DMS53 treated with DMSO at 0.1 percent for 48 hours (cell line): Measurements from ENCODE around the gene CDC7.

Experiments used
- DNase-seq: peaks from one replicate; lab custom pipeline; 2025; ENCODE audit not compliant: unreplicated experiment; lab: John Stamatoyannopoulos, UW

The CDC7 gene

DNA sequence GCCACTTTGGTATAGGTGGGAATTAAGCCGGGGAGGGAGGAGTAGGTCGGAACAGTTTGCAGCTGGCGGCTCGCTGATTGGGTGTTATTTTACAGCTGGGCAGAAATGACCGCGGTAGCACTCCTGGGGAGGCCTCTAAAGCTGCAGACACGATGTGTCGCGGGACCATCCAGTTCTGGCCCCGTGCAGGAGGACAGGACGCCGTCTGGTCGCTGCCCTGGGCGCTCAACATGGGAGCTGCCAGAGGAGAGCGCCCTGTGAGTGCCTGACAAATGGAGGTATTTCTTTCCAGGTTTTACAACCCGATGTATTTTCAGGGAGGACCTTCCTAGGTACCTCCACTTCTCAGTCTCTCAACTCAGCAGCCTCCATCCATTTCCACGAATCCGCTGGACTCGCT lies 46.2 kb downstream of the CDC7 start:
- no peak for DNase-seq

DNA sequence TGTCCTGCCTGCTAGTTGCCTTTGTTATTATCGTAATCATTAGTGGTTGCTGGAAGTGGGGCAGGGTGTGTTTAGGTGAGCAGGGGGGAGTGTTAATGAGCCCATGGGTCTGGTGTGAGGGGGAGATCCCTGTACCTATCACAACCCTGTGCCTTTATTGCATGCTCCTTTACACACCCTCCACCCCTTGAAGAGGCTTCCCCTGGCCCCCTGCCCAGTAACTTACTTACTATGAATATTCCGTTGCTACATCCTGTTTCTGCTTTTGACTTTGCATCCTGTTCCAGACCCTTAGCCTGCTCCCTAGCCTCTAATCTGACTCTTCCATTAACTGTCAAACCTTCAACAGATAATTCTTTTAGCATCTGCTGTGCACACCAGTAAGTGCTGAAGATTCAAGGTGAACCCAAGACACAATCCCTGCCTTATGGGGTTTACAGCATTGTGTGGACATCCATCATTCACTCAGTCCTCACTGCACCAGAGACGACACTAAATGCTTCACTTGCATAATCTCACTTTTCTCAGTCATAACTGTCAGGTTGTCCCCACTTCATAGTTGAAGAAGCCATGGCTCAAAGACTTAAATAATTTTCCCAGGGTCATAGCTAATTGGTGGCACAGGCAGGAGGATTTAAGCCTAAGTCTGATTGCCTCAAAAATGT lies 47.9 kb downstream of the CDC7 start:
- no peak for DNase-seq

DNA sequence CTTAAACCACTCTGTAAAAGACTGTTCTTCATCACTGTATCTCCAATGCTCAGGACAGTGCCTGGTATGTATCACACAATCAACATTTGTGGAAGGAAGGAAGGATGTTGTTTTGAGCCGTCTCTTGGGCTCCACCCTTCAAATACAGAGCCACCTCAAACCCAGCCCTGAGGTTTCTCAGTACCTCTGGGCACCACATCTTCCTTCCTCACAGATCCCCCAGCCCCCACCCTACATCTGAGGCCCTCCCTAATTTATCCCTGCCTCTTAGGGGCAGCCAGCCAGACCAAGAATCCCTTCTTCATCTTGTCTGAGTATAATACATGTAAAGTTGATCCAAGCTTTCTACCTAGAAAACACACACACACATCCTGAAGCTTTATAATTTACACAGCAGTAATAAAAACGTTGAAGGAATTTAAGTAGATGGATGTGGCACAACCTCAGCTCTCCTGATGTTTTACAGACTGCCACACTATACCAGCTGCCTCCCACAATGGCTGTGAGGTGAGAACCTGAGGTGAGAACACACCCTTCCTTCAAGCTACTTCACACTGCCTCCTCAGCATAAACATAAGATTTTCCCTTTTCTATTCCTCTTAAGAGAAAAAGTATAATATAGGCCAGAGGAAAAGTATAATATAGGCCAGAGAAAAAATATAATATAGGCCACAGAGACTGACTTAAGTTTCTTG lies 48.5 kb downstream of the CDC7 start:
- DNase-seq: no peak

DNA sequence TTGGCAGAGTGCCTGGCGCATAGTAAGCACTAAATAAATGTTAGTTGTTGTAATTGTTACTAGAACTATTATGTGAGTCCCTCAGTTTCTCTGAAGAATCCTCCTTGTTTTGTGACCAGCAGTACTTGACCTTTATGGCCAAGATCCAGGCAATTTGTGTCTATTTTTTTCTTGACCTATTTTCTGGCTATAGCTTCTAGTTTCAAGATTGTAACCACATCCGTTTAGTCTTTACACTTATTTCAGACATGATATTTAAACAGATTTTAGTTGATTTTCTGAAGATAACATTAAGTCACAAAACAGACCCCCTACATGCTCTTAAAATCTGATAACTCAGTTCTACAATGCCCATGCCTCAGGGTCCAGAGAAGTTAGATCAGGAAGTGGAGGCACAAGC lies 50.3 kb downstream of the CDC7 start:
- no peak for DNase-seq

DNA sequence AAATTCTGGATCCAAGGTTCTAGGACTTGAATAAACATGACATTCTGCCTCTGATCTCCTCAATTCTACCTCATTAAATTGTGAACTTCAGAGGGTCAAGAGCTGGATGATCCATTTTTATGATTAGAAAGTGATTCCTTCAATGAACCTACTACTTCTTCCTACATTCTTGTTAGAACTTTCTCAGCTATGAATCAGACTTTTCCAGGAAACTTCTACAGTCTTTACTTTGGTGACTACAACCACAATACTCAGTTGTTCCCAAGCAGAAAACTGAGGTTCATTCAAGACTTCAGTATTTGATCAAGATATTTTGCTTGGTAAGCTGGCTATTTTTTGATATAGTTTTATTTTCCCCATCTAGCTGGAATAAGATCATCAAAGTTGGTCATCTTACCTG lies 51.4 kb downstream of the CDC7 start:
- DNase-seq: no peak

DNA sequence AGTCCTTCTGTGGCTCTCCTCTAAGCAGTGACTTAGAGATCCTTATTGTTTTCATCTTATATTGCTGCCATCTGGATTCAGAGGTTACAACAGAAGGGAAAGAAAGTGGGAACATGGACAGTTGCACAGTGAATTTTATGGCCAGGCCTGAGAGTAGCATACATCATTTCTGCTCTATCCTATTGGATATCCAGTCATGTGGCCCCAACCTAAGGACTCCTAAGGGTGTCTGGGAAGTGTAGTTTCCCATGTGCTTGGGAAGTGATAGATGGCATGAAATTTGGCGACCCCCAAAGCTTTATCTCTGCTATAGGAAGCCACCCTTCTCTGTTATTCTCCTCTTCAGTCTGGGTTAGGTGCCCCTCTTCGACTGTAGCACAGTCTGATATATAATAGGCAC lies 51.9 kb downstream of the CDC7 start:
- no peak for DNase-seq

DNA sequence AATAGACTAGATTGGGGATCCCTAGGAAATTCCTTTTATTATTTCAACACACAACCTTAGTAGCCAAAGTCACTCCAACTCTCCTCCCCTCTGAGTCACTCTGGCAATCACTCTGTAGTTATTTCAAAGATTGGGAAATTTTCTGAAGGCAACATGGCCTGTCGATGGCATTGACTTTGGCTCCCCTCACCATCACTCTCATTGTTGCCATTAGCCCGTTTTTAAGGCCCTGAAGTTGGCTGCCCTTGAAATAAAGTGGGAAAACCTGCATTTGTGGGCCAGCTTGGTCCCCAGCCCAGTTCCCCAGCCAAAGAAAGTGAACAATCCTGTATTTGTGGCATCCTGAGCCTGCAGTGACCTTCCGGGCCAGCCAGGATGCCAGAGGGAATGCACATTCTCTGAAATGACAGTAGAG lies 52.5 kb downstream of the CDC7 start:
- DNase-seq: no peak

DNA sequence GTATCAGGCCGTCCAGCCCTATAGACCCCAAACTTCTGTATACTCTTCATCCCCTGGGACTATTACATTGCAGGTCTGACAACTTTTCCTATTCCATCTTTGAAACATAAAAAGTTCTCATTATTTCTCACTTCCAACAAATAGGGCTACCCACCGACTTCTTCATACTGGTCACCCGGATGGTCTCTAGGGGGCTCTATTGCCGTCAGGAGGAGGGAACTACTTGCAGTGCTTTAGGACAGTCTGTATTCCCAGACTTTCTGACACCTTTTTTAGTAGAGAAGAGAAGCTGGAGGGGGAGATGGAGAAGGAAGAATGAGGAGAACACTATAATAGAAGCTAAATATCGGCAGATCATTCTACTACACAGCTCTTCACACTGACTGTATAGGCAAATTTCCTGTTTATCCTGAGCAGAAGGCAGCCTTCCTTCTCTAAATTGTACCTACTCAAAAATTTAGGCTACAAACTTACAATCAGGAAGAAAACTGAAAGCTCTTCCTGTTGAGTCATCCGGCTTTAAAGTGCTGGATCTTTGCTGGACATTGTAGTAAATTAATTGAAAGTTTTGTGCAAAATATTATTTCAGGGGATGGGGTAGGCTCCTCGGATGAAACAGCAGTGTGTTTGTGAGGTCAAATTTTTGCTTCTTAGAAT lies 54.6 kb downstream of the CDC7 start:
- DNase-seq: no peak

DNA sequence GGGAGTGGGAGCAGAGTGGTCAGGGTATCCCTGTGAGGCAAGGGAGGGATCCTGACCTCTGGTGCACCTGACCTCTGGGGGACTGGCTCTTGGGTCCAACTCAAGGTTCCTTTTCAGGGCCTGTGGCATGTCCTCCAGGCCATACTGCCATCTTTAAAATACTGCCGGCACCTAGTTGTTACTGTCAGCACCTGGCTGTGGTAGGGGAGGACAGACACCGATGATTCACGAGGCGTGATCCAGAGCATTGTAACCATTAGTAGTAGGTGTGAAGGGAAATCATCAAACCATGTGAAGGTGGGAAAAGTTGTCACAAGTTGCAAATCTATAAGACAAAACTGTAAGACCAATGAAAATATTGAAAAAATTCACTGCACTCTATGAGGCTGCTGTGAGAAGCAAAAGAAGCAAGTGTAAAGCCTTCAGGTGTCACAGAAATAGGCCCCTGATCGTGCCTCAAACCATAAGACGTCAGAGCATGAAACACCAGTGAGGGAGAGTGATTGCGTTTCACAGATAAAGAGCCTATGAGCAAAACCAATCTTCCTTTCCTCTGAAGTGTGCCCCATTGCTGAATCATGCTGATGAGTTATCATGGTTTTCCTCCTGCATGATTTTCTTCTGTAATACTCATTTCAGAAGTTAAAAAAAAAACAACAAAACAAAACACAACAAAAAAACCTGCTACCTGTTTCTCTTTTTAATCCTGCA lies 55.3 kb downstream of the CDC7 start:
- no peak for DNase-seq

DNA sequence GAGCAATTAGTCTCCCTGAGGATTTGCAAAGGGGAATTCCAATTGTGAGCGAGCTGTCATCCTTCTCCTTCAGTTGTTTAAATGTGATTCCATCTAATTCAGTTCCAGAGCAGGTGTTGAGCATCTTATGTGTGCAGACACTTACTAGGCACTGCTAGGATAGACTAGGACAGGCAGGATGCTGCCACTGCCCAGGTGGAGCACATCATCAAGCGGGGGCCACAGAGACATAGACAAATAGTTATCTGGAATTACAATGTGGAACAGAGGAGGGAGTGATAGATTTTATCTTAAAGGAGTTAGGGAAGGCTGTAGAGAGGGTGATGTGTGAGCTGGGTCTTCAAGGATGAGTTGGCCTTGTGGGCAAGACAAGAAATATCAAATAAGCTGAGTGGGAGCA lies 55.9 kb downstream of the CDC7 start:
- no peak for DNase-seq

DNA sequence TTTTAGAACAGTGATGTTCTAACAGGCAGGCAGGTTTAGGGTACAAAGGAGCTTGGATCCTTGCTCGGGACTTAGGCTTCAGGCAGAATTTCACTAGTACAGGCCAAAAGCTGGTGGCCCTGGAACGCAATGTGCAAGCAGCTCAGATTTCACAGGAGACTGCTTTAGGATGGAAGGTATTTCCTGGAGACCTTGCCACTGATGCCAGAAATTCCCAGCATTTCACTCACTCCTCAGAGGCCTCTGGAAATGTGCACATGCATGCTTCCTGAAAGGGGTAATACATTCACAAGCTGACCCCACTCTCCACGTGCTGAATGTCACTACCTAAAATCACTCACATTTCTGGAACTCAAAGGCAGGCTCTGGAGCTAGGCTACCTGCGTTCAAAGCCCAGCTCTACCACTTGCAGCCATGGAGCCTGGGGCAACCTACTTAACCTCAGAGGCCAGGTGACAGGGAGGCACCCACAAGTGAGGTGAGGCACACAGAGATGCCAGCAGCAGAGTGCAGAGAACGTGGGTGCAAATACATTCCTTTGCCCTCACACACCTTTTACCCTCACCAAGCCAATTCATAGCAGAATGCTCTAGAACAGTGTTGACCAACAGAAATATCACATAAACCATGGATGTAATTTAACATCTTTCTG lies 56.5 kb downstream of the CDC7 start:
- DNase-seq: no peak

DNA sequence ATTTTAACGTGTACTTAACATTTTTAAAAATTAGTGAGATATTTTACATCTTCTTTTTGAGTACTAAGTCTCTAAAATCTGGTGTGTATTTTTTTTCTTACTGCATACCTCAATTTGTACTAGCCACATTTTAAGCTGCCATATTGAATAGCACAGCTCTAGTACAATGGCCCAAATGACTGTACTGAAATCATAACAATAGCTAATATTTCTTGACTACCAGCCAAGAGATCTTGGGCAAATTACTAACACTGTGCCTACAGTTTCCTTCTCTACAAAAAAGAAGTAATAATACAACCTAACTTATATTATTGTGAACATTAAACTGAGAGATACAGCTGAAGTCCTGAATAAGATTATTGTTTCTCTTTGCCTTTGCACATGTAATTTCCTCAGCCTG lies 57.2 kb downstream of the CDC7 start:
- DNase-seq: no peak

DNA sequence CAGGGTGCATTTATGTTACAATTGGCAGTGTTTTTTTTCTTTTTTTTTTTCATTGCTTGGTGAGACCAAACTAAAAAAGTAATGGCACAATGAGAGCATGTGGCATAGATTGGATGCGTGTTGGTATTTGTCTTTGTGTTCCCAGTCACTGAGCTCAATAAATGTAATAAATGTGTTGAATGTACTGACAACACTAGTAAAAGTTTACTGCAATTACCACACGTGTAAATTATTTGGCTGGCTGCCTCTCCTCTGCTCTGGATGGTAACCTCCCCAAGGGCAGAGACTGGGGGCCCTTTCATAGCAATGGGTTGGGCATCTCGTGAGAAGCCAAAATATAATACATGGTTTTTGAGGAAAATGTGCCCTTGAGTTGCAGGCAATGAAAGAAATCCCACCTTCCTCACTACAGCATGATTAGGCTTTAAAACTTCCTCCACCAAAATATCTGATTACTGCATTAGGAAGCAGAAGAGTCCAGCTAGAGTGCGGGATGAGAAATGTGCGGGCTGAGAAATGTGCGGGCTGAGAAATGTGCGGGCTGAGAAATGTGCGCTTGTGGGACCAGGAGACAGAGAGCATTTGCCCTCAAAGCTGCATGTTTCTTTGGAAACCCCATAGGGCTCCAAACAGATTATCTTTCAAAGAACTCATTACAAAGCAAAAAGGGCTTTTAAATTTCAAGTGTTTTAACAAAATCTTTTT lies 58.5 kb downstream of the CDC7 start:
- no peak for DNase-seq

DNA sequence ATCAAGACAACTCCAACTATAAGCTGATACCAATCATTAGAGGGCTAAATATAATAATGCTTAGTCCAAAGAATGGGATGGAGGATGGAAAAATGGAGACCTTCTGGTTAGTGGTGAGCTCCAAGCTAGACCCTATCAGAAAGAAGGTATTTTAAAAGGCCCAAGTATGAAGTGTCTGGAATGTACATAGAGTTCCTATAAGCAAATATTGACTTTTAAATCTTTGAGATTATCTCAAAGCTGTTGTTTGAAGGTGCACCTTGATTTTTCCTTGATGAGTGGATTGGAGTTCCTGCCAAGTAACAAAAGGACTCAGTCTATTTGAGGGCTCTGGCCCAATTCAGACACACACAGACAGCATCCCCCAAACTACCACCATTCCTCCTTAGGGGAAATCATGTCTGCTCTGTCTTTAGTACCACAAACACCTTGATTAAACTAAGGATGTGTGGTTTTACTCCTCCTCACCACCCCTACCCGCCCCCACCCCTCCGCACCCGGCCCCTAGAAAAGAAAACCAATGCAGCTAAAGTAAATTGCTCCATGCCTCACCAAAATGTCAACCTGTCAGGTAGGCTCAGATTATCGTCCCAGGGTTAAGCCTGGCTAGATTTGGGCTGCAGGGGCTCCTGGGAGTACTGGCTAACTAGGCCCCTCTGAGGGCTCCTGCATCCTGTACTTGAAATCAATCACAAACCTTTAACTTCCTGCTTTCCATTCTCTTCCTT lies 59.4 kb downstream of the CDC7 start:
- DNase-seq: no peak

DNA sequence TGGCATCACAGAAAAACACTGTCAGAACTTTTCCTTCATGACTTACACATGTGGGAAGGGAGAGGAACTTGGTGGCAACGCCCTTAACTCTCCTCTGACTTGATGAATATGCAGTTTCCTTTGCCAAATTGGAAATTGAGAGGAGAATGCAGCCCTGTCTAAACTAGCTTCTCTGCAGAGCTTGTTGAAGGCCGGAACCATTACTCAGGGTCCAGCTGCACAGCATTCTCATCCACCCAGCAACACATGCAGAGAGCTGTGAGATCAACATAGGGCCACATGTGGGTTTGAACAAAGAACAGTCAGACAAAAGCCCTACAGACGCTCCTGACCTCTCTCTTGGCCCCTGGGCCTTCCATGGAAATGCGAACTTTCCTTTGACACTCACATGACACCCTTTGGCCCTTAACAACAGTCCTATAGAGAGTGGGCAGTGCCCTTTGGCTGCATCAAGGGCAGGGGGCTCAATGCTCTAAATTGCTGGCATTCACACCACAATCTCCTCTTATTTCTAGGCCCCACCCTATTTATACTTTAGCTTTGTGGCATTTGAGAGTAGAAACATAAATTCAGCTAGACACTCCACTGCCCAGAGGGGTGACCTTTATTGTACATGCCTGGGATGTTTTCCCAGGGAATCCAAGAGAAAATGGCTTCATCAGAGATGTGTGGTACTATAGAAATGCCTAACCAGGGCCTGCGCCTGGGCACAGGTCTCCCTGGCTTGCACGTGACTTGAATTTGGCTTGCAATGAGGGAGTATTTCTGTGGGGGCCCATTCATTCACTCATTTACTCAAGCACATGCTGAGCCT lies 64.4 kb downstream of the CDC7 start:
- no peak for DNase-seq

DNA sequence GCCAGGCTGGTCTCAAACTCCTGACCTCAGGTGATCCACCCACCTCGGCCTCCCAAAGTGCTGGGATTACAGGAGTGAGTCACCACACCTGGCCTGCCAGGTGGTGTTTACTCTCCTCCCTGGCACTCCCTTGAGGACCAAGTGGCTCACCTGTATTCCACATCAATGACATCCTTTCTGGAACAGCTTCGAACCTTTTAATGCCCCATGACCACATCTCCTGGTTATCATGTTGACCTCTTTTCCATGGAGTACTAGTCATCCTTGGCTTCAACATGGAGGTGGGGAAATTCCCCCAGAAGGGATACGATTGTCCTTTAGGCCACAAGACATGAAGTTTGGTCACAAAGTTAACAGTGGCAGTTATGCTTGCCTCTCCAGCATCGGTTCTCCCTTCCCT lies 66.9 kb downstream of the CDC7 start:
- DNase-seq: peak; percentile 50

DNA sequence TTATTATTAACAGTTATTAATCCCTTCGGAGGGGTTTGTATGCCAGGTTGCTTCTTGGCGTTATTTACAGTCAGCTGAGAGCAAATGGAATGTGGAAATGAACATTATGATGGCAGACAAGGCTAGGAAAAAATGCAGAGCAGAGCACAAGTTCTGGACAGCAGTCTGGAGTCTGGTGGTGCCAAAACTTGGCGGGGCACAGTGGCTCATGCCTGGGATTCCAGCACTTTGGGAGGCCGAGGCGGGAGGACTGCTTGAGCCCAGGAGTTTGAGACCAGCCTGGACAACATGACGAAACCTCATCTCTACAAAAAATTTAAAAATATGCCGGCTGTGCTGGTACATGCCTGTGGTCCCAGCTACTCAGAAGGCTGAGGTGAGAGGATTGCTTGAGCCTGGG lies 67.6 kb downstream of the CDC7 start:
- no peak for DNase-seq

DNA sequence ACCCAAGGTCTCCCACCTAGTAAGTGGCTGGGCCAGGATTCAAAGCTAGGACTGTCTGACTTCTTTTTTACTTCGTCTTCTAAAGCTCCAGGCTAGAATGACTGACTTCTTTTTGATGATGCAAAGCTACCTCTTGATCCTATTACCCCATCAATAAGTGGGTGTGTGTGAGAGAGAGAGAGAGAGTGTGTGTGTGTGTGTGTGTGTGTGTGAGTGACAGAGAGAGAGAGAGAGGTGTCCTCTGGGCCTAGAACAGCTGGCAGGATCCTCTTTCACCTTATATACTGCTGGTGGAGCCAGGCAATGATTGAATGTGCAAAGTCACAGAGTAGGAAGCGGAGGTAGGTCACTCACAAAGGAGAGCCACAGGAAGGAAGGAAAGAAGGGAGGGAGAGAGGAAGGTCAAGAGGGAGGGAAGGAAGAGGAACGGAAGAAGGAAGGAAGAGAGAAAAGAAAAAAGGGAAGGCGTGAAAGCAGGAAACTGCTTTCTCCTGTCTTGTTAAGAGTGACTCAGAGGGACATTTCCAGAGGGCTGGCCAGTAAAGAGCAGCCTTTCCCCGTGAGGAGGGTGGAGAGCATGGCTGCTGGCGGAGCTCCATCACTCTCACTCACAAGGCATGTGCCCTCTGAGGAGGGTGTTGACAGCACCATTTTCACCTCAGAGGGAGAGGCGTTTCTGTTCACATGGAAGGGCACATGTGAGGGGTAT lies 68.9 kb downstream of the CDC7 start:
- no peak for DNase-seq

DNA sequence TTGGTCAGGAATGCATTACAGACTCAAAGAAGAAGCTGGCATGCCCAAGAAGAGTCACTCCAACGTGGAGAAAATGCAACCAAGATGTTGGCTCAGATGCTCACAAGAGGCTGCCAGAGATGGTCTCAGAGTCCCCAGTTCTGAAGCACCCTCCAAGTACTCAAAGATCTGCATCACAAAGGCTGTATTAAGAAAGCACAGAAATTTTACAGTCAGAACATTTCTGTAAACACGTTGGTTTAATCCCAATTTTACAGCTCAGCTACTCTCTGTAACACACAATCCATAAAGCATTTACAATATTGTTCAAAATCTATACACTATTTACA lies 69.4 kb downstream of the CDC7 start:
- no peak for DNase-seq
